PC-9 (cell line): ENCODE results near the gene RFX2.

ENCODE experiments used
- CTCF ChIP-seq: fragments of 200-600 bp; sonication (generic); conservative IDR thresholded peaks from 2 replicates; pipeline ENCODE4 v1.6.1; 2017; ENCODE audit warnings: mixed run types, antibody characterized with exemption, mild to moderate bottlenecking, moderate library complexity
- EZH2 ChIP-seq: fragments of 200-600 bp; sonication (generic); IDR thresholded peaks from 2 replicates; pipeline ENCODE4 v1.8.0; 2017; ENCODE audit warnings: antibody characterized with exemption, low read depth

DNA sequence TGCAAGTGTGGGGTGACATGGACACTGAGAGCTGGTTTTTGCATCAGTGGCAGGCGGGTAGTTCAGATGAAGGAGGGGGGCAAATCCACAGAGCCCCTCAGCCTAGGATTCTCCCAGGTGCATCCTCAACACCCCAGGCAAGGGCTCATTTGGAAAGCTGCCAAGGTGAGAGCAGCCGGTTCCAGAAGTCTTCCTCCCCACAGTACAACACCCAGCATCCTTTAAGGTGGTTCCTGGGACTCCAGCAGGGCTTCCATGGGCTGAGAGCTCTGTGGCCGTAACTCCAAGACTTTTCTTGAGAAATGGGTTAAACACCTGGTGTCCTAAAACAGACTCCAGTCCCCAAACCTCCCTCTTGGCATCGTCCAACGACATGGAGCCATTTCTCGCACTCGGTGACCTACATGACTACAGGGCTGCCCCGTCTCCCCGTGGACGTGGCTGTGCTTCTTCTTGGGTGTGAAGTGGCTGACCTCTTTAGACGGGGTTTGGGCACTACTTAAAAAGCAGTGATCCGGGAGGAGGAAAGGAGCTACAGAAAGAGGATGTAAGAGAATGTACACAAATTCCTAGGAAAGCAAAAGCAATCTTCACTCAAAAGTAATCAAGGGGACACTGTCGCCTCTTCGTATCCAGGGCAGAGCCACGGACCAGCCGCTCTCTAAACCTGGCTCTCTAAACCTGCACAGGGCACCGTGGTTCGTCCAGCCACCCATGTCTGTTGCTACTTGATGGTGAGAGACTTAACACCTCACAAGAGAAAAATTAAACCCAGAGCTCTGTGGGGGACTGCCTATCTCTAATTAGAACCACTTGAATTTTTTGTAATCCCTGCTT lies 157.9 kb downstream of the RFX2 start:
- no peak for TF ChIP-seq CTCF
- no peak for TF ChIP-seq EZH2
